ENCODE results near the gene ARHGEF16.
A peak's percentile ranks its signal among the peaks of the same experiment; 100 is the strongest.

The ARHGEF16 gene

DNA sequence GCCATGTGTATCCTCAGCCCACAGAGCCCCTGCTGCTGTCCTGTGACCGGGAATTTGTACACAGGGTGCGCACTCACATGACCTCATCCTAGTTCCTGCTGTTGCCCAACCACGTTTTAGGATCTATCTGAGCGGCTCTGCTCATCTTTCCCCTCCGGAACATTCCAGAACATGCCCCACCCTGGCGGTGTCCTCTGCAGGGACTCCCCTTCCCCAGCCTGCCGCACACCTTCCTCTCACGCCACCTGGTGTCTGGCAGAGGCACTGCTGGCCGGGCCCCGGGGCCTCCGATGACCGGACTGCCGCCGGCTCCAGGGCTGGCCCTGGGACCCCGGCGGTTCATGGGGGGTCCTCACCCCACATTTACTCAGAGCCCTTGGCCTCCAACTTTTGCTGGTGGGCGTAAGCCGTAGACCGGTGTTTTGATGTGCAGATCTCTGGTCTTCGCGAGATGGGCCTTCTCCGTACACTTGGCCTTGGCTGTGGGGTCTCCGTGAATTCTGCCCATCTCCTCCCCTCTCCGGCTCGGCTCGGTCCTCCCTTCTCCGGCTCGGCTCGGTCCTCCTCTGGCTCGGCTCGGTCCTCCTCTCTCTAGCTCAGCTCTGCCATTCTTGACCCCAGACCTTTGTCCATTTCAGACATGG is 29.5 kb downstream of the ARHGEF16 start:
- peak; percentile 65 for DNase-seq

DNA sequence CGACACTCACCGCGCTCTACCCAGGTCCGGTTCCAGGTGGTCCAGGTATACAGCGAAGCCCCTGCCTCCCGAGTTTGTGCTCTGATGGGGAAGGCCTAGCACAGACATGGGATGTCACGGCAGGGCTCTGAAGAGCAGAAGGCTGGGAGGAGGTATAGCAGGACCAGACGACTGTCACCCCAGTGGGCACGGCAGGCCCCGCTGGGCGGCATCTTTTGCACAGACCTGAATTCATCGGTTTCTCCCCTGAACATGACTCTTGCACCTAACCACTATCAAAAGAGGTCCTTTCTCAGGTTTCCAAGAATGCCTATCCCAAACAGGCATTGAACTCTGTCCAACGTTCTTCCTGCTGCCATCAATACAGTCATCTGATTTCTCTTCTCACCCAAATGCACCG is 30.6 kb downstream of the ARHGEF16 start:
- DNase-seq, result no peak

DNA sequence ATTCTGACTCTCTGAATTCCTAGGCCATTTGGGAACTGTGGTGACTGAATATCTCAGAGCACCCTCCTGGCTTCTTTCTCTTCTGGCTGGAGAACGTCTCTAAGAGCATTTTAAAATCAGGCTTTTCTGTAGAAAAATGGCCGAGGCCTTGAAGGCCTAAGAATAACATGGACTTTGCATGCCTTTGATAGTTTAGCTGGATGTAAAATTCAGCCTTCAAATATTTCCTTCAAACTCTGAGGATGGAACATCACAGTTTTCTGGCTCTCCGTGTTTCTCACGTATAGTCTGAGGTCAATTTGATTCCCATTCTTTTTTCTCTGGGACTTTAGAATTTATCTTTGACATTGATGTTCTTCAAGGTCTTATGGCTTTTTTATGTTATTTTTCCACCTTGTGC is 34.0 kb downstream of the ARHGEF16 start:
- DNase-seq, result no peak

DNA sequence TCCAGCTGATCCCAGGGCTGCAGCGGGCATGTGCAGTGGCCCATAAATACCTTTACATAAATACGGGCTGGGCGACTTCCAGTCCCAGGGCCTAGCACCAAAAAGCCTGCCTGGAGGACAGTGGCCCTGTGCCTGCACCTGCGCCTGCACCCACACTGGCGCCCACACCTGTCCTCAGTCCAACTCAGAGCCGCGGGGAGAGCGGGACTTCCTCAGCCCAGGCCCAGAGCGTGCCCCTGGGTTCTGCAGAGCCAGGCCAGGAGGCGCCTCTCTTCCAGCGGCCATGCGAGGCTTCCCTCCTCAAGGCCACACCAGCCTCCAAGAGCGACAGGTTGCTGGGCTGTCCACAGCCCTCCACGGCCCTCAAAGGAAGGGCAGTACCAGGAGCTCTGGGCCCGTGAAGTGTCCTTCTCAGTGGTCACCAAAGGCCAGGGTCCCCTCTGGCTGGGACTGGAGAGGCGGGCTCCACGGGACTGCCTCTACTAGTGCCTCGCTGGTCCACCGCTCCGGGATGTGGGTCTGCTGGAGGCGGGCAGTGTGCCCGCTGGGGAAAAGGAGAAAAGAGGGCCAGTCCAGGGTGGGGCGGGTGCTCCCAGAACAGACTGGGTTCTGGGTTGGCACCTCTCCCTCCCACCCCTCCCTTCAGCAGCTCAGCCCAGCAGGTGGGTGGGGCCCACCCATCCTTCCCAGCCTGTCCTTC is 35.7 kb downstream of the ARHGEF16 start:
- no peak for DNase-seq

DNA sequence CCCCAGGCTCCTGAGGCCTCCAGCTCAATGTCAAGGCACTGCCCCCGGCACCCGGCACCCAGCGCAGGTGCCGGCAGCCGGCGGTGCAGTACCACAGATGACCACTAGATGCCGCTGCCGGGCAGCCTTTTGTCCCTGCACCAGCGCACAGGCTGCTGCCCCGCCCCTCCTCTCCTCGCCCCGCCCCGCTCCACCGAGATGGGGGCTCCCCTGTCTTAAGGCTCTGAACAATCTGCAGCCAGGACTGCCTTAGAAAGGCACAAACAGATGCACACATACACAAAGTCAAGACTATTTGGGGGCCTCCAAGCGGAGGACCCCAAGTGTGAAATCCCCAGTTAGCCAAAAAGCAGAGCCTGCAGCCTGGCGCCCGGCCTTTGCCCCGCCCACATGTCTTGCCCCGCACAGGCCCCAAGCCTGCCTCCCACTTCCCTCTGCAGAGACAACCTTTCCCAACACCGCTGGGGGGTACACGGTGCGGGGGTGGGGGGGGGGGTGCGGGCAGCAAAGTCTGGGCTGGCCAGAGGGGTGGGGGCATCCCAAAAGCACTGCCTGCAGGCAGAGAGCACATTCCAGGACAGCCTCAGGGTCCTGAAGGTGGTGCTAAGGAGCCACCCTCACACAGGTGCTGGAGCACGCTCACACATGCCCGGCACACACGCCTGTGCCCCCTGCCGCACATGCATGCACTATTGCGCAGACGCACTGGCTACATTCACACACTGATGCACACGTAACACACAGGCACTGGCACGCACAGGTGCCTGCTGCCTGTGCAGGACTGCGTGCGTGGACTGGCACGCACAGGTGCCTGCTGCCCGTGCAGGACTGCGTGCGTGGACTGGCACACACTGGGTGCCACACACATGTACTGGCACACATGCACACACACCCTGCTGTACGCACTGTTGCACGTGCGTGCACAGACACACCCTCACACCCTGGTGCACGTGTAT is 37.1 kb downstream of the ARHGEF16 start:
- peak; percentile 85 for DNase-seq

DNA sequence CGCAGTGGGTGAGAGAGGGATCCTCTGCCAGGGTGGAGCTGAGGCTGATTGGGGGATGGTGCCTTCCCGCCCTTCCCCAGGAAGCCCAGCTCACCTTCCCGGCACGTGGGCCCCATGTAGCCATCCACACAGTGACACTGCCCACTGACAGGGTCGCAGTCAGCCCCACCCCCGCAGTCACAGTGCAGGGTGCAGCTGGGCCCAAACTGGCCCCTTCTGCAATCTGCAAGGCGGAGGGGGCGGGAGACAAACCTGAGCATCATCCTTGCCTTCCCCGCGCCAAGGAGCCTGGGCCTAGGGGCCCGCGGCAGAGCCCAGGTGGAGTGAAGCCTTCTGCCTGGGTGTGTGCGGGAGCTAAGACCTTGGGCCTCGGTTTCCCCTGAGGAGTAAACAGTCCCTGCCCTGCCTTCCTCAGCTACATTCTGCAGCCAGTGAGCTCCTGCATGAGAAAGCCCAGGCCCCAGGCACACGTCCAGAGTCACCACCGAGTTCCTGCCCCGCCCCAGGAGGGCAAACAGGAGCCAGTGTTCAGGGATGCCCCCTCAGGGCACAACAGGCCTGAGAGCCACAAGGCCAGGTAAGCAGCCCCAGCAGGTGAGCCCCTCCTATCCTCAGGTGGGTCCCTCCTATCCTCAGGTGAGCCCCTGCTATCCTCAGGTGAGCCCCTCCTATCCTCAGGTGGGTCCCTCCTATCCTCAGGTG is 38.2 kb downstream of the ARHGEF16 start:
- DNase-seq, result no peak

DNA sequence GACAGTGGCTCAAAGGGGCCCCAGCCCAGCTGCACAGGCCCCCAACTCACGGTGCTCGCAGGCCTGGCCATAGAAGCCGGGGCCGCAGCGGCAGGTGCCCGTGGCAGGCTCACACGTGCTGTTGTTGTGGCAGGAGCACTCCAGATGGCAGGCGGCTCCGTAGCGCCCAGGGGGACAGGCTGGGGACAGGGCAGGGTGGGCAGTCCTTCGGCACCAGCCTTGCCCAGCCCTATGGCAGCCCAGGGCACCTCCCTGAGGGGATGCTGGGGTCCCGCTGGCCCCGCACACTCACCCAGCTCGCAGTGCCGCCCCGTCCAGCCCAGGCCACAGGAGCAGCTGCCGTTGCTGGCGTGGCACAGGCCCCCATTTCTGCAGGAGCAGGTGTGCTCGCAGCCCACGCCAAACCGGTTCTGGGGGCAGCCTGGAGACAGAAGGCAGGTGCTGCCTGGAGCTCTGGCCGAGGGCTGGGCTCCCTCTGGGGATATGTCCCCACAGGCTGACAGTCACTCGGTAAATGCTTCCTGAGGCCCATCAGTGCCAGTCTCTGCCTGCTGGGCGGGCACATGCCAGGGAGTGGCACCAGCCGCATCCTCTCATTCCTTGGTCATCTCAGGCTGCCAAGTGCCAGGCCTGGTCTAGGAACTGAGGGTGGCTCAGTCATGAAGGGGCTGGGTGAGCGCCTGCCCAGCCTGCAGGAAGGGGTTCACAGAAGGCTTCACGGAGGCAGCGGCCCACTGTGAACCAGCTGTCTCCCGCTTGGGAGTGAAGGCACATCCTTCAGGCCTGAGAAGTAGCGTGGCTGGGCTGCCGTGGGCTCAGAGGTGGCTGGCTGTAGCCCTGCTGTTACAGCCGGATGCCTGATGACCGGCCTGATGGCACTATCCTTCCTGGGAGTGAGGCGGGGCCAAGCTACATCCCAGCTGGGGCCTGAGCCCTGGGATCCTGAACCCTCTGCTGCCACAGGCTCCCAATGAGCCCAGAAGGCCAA is 40.1 kb downstream of the ARHGEF16 start:
- DNase-seq, result no peak

DNA sequence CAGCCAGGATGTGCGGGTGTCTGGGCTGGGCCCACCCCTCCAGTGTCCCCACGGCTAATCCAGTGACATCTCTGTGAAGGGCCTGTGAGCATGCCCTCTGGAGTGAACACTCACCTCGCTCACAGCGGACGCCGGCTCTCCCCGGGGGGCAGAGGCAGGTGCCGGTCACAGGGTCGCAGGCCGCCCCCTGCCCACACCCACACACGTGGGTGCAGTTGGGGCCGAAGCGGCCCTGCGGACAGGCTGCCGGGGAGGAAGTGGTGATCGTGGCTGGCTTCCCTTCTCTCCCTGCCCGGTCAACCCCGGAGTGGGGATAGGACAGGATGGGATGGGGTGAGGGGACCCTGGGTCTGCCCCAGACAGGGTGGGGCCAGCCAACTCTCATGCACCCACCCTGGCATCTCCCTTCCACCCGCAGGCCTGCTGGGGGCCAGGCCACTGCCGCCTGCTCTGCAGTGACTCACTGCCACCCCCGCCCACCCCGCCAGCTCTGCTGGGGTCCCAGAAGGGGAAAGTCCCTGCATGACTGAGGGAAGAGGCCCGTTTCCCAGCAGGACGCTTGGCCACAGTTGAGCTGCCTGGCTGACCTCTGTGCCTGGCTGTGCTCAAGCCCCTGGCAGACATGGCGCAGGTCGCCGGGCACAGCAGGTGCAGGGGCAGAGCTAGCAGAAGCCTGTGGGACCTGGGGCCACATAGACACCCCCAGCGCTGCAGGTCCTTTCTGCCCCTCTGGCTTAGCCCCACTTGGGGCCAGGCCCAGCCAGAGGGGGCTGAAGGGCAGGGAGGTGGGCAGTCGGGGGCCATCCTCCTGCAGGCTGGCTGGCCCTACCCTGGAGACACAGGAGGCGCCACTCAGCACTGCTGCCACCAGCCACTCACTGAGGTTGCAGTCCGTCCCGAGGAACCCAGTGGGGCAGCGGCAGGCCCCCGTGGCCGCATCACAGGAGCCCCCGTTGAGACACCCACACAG is 41.6 kb downstream of the ARHGEF16 start:
- DNase-seq, result no peak

DNA sequence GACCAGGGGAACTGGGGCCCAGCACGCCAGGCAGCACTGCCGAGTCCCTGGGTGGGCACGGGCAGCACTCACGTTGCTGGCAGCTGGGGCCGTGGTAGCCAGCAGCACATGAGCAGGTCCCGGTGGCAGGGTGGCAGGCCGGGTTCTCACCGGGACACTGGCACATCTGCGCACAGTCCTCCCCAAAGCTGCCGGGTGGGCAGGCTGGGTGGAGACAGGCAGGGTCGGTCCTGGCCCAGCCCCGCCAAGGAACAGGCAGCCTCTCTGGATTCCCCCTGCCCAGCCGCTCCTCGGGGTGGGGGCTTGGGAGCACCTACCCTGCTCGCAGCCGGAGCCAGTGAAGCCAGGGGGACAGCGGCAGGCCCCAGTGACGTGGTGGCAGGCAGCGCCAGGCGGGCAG is 42.5 kb downstream of the ARHGEF16 start:
- DNase-seq, result no peak

DNA sequence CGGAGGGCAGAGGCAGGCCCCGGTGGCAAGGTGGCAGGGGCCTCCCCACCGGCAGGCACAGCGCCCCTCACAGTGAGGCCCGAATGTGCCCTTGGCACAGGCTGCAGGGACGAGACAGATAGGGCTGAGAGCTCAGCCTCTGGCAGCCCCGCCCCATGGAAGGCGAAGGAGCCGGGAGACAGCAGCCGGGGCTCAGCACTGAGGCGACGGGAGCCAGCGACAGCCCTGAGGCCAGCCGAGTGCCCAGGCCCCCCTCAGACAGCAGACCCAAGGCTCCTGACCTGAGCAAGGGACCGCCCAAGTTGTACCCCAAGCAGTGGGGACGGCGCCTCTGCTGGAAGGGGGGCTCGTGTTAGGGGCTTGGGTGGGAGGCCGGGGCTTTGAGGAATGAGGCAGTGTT is 43.1 kb downstream of the ARHGEF16 start:
- no peak for DNase-seq

DNA sequence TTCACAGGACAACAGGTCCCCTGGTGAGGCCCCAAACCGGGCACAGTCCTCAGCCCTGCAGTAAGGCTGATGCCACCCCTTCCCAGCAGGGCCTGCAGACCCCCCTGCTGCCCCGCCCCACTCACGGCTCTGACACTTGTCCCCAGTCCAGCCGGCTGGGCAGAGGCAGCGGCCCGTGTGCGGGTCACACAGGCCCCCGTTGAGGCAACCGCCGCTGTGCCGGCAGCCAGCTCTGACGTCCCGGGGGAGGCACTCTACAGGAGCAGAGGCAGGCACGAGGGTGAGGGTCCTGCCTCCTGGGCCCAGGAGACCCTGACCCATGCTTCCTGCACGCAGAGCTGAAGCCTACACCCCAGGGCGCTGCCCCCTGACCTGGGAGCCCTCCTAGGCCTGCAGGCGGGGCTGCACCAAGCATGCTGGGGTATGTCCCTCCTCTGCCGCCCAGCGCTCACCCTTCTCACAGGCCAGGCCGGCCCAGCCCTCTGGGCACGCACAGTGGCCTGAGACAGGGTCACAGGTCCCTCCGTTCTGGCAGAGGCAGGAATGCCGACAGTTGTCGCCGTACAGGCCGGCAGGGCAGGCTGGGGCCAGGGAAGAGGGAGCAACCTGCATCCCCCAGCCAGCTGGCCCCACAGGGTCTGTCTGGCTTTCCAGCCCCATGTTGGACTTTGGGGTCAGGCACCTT is 43.9 kb downstream of the ARHGEF16 start:
- DNase-seq, result no peak

DNA sequence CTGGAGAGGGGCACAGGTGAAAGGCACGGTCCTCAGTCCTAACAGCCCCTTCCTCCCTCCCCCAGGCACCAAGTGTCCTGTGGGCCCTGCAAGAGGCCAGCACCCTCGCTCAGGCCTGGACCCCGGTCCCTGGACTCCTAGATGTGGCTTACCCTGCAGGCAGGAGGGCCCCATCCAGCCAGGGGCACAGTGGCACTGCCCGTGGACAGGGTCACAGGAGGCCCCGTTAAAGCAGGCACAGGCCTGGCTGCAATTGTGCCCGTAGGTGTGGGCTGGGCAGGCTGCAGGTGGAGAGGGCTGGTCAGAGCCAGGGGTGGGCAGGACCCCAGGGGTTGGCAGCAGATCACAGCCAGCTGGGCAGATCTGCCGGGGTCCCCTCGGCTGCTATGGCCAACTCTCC is 44.5 kb downstream of the ARHGEF16 start:
- no peak for DNase-seq

DNA sequence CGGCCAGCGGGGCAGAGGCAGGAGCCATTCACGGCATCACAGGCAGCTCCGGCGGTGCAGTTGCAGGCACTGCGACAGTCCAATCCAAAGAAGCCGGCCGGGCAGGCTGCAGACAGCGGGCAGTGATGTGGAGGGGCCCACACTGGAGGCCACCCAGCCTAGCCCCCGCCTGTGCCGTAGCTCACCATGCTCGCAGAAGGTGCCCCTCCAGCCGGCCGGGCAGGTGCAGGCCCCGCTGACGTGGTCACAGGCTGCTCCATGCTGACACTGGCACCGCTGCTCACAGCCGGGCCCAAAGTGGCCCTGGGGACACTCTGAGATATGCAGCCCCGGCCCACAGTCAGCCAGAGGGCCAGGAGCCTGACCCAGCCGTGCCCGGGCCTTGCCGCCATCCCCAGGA is 45.1 kb downstream of the ARHGEF16 start:
- DNase-seq, result no peak

DNA sequence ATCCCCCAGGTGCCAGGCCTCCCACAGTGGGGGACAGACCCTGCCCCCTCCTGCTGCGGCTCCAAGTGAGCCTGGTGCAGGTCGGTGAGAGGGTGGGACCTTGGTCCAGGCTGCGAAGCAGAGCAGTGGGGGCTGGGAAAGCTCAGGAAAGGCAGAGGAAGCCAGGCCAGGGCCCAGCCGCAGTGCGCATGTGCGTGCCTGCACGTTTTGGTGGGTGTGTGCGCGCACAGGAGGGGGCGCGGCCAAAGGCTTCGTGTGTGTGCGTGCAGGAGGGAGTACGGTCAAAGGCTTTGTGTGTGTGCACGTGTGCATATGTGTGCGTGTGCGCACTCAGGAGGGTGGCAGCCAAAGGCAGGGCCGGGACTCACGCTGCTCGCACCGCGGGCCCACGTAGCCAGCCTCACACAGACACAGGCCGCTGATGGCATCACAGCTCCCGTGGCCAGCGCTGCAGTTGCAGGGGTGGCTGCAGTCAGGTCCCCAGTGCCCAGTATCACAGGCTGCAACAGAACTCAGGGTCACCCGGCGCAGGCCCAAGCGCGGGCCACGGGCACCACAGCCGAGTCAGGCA is 45.9 kb downstream of the ARHGEF16 start:
- DNase-seq, result no peak

DNA sequence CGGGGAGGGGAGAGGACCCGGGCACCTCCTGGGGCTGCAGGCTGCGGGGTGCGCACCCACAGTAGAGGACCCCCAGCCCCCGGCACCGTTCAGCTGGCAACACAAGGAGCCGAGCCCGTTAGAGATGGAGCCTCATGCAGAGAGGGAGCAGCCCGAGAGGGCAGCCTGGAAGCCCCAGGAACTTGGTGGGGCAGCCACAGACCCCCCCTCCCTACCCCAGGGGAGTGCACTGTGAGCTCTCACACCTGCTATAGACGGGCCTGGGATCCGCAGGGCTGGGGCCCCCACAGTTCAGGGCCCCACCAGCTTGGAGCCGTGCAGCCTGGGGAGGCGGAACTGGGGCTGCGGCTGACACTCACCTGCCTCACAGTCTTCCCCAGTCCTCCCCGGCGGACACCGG is 47.0 kb downstream of the ARHGEF16 start:
- no peak for DNase-seq

DNA sequence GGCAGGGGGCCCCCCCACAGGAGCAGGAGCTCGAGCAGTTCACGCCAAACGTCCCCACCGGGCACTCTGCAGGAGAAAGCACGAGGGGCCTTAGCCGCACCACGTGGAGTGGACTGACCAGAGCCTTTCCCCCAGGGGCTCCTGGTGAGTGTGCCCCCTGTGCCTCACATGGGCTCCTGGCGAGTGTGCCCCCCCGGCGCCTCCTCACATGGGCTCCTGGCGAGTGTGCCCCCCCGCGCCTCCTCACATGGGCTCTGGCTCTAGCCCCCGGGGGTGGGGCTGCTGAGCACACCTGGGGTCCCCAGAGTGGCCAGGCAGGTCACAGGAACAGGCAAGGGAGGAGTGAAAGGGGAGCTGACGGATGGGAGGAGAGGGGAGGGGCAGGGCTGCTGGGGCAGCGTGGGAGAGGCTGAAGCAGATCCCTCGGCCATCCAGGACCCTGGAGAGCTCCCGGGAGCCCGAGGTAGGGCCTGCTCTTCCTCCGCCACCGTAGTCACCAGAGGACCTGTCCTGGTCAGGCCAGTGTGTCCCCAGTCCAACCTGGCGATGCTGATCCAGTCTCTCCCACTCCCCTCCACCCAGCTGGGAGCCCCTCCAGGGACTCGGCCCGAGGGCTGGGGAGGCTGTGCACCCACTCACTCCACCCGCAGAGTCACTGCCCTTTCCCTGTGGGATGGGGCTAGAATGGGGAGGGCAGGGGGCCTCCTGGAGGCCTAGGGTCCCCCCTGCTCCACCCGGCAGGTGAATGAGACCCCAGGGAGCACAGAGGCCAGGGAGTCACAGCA is 47.6 kb downstream of the ARHGEF16 start:
- peak; percentile 53 for DNase-seq

DNA sequence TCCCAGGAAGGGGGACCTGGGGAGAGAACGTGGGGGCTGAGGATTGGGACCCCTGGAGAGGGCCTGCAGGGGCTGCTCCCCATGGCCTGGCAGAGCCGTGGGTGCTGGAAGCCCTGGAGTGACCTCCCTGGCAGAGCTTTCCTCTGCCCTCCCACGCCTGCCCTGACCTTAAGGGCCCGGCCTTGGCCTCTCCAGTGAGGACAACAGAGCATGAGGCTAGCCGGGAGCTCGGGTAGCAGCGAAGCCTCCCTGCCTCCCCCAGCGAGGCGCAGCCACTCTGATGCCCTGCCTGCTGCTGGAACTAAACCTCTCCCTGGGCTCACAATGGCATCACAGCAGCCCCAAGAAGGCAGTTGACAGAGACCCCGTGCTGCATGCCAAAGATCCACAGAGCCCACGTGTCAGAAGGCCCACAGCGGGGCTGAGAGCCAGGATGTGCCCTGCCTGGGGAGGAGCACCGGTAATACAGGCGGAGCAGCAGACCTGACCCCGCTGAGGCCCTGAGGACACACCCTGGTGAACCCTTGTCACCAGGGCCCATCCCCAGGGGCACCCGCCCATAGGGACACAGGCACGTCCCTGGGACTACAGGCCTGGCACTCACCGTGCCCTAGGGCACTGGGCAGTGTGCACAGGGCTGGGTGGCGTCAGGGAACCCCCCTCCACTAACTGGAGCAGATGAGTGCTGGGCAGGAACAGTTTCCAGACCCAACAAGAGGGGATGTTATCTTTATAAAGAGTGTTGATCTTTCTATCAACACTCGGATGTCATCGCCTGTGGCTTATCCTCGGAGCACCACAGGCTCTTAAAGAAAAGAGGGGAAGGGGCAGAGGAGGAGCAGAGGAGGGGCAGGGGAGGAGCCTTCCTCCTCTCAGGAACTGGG is 48.4 kb downstream of the ARHGEF16 start:
- DNase-seq, result no peak

DNA sequence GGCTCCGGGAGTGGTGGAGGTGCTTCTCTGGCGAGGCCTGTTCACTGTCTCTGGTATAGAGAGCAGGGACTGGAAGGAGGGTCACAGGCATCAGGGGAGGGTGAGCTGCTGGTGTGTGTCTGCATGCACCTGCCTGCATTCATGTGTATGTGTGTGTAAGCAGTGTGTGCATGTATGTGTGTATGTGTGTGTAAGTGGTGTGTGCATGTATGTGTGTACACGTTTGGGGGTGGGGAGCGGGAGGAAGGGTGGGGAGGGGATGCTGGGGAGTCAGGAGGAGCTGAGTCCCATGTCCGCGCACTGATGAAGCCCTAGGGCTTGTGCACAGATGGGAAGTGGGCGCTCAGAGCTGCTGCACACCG is 49.0 kb downstream of the ARHGEF16 start:
- DNase-seq, result no peak
